ENCODE measurements around the gene NKAIN2.

The NKAIN2 gene

GRCh38 chr6:123771126-123771525 is 32.5 kb upstream of the NKAIN2 start:
- no peak overlapping the region for H3K4me3 ChIP-seq (ENCODE audit: low read length)
- DNase-seq (ENCODE audit: low read depth) = no peak
- no peak for TF ChIP-seq CTCF (conservative IDR thresholded peaks at IDR 0.05; ENCODE audit: low read length)

DNA sequence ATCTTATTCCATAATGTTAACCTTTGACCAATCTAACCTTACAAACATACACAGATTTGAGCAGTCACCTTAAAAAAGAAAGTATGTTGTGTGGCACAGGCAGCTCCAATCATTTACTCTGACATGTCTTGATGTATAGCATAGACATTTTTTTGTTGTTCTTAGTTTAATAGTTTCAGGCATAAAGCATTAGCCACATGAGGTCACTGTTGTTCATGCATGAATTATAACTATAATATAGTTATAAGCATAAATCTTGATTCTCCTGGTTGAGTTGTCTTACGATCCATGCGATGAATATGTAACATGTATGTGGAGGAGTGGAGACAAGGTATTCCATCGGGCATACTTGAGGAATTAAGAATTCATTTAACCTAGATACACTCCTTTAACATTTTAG is 26.1 kb upstream of the NKAIN2 start:
- no peak overlapping the region for H3K4me3 ChIP-seq (ENCODE audit: low read length)
- DNase-seq (ENCODE audit: low read depth) = no peak

GRCh38 chr6:123780021-123780420 is 23.6 kb upstream of the NKAIN2 start:
- no peak for DNase-seq (ENCODE audit: low read depth)
- no peak for TF ChIP-seq CTCF (conservative IDR thresholded peaks at IDR 0.05; ENCODE audit: low read length)
- no peak overlapping the region for H3K4me3 ChIP-seq (ENCODE audit: low read length)

More for the DNA sequence above, 26.1 kb upstream of the NKAIN2 start:
- TF ChIP-seq CTCF (conservative IDR thresholded peaks at IDR 0.05; ENCODE audit: low read length) = no peak

- no peak overlapping the region for H3K4me3 ChIP-seq (ENCODE audit: low read length)
- DNase-seq (ENCODE audit: low read depth) = no peak
- TF ChIP-seq CTCF (conservative IDR thresholded peaks at IDR 0.05; ENCODE audit: low read length) = no peak
Observed at GRCh38 chr6:123784330-123784729, 19.3 kb upstream of the NKAIN2 start.

- TF ChIP-seq CTCF (conservative IDR thresholded peaks at IDR 0.05; ENCODE audit: low read length) = no peak
- DNase-seq (ENCODE audit: low read depth) = no peak
- no peak overlapping the region for H3K4me3 ChIP-seq (ENCODE audit: low read length)
Observed at GRCh38 chr6:123785039-123785438, 18.6 kb upstream of the NKAIN2 start.

GRCh38 chr6:123788319-123788718 is 15.3 kb upstream of the NKAIN2 start:
- no peak for TF ChIP-seq CTCF (conservative IDR thresholded peaks at IDR 0.05; ENCODE audit: low read length)
- DNase-seq (ENCODE audit: low read depth) = no peak
- H3K4me3 ChIP-seq (ENCODE audit: low read length) = no peak overlapping the region

DNA sequence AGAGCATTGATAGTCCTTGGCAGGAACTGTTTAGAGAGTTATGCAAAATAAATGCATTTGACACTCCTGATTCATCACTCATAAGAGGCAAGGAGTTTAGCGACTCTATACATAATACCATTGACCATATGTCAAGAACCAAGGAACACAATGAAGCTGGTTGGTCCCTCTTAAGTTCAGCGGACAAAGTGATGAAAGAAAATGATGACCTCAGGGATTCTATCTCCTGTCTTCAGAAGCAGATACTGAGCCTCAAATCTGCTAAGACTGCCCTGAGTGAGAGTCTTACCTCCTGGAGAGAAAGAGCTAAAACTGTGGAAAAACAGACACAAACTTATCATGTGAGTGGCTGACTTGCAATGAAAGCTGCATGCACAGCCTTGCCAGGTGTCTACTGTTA is 9.5 kb upstream of the NKAIN2 start:
- H3K4me3 ChIP-seq (ENCODE audit: low read length) = no peak overlapping the region
- no peak for TF ChIP-seq CTCF (conservative IDR thresholded peaks at IDR 0.05; ENCODE audit: low read length)
- no peak for DNase-seq (ENCODE audit: low read depth)

All from AG10803 (cell line).